Eye (tissue), 1 donor: ENCODE results near the gene DDI1.

Source experiments
- DNase-seq: peaks from one replicate; pipeline ENCODE4 v3.0.0-alpha.2; 2015

The DDI1 gene

GRCh38 chr11:104086621-104087020 is 50.2 kb downstream of the DDI1 start:
- DNase-seq, result no peak
